Measurements from ENCODE around the gene RET.

The RET gene

GRCh38 chr10:43061331-43061730 lies 15.5 kb upstream of the RET start:
- in situ Hi-C loops (cut with MboI; ENCODE audit: low sequenced_read_pairs): no loop called here

- in situ Hi-C loops (cut with MboI; ENCODE audit: low sequenced_read_pairs): no loop called here
Observed at GRCh38 chr10:43061760-43062159, 15.1 kb upstream of the RET start.

GRCh38 chr10:43062402-43063160 lies 14.3 kb upstream of the RET start:
- in situ Hi-C loops (cut with MboI; ENCODE audit: low sequenced_read_pairs): no loop called here

- in situ Hi-C loops (cut with MboI; ENCODE audit: low sequenced_read_pairs): no loop called here
Observed at GRCh38 chr10:43064331-43065075, 12.4 kb upstream of the RET start.

GRCh38 chr10:43065234-43065633 lies 11.6 kb upstream of the RET start:
- in situ Hi-C loops (cut with MboI; ENCODE audit: low sequenced_read_pairs): no loop called here

GRCh38 chr10:43065761-43066160 lies 11.1 kb upstream of the RET start:
- in situ Hi-C loops (cut with MboI; ENCODE audit: low sequenced_read_pairs): no loop called here

GRCh38 chr10:43066481-43066880 lies 10.4 kb upstream of the RET start:
- in situ Hi-C loops (cut with MboI; ENCODE audit: low sequenced_read_pairs): no loop called here

GRCh38 chr10:43067391-43068135 lies 9.3 kb upstream of the RET start:
- in situ Hi-C loops (cut with MboI; ENCODE audit: low sequenced_read_pairs): no loop called here

- in situ Hi-C loops (cut with MboI; ENCODE audit: low sequenced_read_pairs): no loop called here
Observed at GRCh38 chr10:43068136-43068395, 8.8 kb upstream of the RET start.

GRCh38 chr10:43068471-43069210 lies 8.2 kb upstream of the RET start:
- in situ Hi-C loops (cut with MboI; ENCODE audit: low sequenced_read_pairs): no loop called here

GRCh38 chr10:43069211-43069515 lies 7.7 kb upstream of the RET start:
- in situ Hi-C loops (cut with MboI; ENCODE audit: low sequenced_read_pairs): no loop called here

GRCh38 chr10:43069579-43069978 lies 7.3 kb upstream of the RET start:
- in situ Hi-C loops (cut with MboI; ENCODE audit: low sequenced_read_pairs): no loop called here

GRCh38 chr10:43070121-43071085 lies 6.5 kb upstream of the RET start:
- in situ Hi-C loops (cut with MboI; ENCODE audit: low sequenced_read_pairs): no loop called here

- in situ Hi-C loops (cut with MboI; ENCODE audit: low sequenced_read_pairs): no loop called here
Observed at GRCh38 chr10:43071865-43072650, 4.8 kb upstream of the RET start.

GRCh38 chr10:43073191-43073590 lies 3.7 kb upstream of the RET start:
- in situ Hi-C loops (cut with MboI; ENCODE audit: low sequenced_read_pairs): no loop called here

GRCh38 chr10:43073721-43074120 lies 3.1 kb upstream of the RET start:
- in situ Hi-C loops (cut with MboI; ENCODE audit: low sequenced_read_pairs): no loop called here

GRCh38 chr10:43074409-43074808 lies 2.5 kb upstream of the RET start:
- in situ Hi-C loops (cut with MboI; ENCODE audit: low sequenced_read_pairs): no loop called here

GRCh38 chr10:43074827-43075611 lies 1.9 kb upstream of the RET start:
- in situ Hi-C loops (cut with MboI; ENCODE audit: low sequenced_read_pairs): no loop called here

- in situ Hi-C loops (cut with MboI; ENCODE audit: low sequenced_read_pairs): no loop called here
Observed at GRCh38 chr10:43075612-43076003, 1.3 kb upstream of the RET start.

Data from HL-60/S4 treated with phorbol 12-myristate 13-acetate at 8.2 ng/mL for 4 days and 3 days (cell line).